ENCODE measurements around the gene CCDC34.

- TF ChIP-seq, protein P1, sequence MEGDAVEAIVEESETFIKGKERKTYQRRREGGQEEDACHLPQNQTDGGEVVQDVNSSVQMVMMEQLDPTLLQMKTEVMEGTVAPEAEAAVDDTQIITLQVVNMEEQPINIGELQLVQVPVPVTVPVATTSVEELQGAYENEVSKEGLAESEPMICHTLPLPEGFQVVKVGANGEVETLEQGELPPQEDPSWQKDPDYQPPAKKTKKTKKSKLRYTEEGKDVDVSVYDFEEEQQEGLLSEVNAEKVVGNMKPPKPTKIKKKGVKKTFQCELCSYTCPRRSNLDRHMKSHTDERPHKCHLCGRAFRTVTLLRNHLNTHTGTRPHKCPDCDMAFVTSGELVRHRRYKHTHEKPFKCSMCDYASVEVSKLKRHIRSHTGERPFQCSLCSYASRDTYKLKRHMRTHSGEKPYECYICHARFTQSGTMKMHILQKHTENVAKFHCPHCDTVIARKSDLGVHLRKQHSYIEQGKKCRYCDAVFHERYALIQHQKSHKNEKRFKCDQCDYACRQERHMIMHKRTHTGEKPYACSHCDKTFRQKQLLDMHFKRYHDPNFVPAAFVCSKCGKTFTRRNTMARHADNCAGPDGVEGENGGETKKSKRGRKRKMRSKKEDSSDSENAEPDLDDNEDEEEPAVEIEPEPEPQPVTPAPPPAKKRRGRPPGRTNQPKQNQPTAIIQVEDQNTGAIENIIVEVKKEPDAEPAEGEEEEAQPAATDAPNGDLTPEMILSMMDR (conservative IDR thresholded peaks at IDR 0.05 in 1 of 2, IDR thresholded peaks at IDR 0.05 in 1 of 2; ENCODE audit: extremely low read depth in 1 of 2, insufficient read depth in 1 of 2, low read depth in 1 of 2, low read length in 2 of 2): no peak
- no peak for TF ChIP-seq EZH2 (IDR thresholded peaks at IDR 0.05; ENCODE audit: borderline replicate concordance, low read length)
These were observed 29.5 kb upstream of the CCDC34 start for GRCh38 chr11:27392278-27393114.

Measured in mammary epithelial cell (primary cell).